ENCODE data around the gene PXT1.

The PXT1 gene

GRCh38 chr6:36343109-36343680, 99.5 kb downstream of the PXT1 start:
- DNase-seq: no peak

GRCh38 chr6:36340618-36341454, 101.8 kb downstream of the PXT1 start:
- DNase-seq: peak; percentile 17
